HK-2 (cell line): ENCODE results near the gene IFNG-AS1.

Source experiments
- DNase-seq: peaks from one replicate; pipeline ENCODE4 v3.0.0-alpha.2; 2018; ENCODE audit not compliant: unreplicated experiment

The IFNG-AS1 gene

DNA sequence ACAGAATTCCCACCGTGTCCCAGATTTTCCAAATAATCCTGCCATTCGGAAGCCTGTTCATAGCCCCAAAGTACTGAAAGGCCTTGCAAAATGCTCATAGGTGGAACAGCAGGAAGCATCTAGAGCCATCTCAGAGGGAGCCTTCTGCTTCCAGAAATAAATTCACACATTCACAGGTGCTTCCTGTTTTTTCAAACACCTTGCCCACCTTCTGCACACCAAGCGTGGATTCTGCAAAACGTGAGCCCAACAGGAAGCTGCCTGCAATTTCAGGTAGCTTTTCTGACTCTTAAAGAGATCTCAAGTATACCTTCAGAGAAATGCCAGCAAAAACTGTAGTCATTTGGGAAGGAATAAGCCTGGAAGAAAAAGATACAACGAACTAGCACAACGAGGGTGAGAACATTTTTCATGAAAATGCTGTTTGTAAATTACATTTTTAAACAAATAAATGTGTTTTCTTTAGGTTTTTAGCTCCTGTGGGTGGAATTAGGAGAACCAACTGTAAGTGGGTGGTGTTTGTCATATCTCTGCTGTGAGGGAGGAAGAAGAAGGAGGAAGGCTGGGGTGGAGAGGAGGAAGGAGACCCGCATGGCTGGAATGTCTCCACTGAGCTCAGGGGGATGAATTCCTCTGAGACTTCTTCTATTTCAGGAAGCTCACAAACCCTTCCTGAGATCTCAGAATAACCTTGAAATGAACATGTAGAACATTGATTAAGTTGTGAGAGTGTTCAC, at the start of gene IFNG-AS1:
Gene IFNG-AS1 (plus strand): TSS at position 264 of the 737 bp plus-strand sequence.
- no peak for DNase-seq

DNA sequence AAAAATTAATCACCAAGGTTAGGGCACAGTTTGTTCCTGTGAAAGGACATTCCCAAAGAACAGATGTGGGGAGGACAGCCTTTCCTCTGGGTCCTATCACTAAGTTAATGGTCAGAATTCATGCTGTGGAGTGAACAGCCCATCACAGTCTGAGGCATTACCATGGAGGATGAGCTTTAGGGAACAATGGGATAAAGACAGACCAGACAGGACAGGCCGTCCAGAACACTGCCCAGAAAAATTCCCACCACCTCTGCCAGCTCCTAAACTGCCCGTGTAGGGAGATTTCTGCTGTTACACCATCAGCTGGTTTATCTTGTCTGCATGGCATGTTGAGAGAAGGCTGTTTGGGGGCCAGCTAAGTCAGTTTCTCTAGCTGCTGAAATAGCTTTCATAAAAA, 49.6 kb upstream of the IFNG-AS1 start:
- no peak for DNase-seq

DNA sequence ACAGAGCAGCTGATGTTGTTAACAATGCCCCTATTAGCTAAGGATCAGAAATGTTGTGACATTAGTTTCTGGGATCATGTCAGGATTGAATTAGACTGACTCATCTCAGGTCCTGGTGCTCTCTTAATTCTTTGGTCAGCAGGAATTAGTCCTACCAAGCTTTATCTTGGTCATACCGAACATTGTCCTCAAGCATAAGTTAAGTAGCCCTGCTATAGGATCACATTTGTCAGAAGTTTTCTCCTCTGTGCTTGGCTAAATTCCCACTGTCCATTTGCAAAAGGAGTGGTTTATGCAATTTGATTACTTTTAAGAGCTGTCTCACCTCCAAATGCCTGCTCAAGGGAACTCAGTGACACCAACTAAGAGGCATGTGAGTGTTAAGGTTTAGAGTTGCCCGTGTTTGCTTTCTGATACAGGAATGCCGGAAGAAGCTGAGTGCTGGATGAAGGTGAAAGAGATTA, 48.4 kb upstream of the IFNG-AS1 start:
- peak; percentile 18 for DNase-seq

DNA sequence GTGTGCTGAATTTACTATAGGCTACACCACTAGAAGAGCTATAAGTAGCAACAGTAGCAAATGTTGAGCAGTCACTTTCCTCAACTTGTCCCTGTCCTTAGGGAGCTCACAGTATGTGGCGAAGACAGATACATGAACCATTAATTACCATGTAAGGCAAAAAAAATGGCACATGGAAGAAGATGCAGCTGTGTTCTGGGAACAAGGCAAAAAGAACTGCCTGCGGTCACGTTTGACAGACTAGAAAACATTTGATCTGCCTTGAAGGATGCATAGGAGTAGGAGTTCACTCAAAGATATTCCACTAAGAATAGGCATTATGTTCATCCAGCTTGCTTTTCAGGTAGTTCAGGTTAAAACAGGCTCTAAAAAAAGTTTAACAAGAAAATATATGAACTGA, 46.5 kb upstream of the IFNG-AS1 start:
- no peak for DNase-seq

DNA sequence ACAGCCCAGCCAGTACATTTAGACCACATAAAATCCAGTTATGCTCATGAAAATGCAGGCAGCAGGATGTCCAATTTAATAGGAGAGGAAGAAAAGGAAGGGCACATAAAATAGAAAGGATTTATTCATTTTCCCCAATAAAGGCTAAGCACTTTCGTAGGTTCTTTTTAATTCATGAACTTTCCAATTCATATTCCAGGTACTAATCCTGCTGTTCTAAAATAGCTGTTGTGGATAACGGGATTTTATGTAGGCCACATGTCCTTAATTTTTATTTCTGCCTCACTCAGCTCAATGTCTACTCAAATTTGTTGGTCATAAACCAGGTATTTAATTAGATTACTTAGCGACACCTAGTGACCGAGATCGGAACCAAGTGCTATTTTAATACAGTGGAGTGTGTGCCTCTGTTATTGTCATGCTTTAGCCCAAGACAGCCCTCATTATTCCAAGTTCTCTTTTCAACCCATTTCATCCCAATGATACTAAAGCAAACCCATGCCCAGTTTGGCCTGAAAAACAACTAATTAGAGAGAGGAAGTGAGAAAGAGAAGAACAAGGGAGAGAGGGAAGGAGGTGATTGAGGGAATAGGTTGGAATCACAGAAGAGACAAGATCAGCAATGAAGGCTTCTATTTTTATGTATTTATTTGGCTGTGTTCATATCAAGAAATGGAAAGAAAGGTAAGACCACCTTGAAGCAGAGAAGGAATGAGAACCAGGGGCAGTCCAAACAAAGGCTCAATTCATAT, 45.9 kb upstream of the IFNG-AS1 start:
- DNase-seq = peak; percentile 45

DNA sequence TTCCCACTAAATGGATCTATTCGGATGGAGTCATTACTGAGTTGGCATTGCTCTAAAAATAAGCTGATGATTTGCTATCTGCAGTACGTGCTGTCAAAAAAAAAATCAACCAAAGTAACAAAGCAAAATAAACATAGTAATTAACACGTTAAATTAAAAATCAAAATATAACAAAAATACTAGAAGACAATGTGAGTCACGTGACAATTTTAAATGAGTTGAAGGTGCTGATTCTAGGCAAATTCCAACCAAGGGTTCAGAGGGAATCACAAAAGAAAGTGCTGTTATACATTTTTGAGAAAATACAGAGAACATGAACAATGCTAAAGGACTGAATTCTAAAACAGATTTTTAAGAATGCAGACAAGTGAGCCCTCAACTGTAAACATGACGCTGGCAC, 45.2 kb upstream of the IFNG-AS1 start:
- no peak for DNase-seq

DNA sequence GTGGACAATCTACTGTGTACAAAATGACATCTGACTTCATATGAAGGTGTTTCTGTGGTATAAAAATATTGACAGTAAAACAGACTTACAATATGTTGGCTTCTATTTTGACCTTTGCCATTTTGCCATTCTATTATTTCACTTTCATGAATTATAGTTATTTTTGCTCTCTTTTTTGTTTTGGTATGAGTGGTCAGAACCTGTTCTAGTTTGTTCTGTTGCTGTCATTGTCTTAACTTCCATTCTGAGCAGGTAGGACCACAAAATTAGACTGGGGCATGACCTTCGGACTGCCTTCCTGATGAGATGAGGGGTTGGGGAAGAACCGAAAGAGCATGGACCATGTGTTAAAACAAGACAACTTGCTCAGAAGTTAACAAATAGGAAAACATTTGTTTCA, 36.5 kb upstream of the IFNG-AS1 start:
- DNase-seq = no peak

DNA sequence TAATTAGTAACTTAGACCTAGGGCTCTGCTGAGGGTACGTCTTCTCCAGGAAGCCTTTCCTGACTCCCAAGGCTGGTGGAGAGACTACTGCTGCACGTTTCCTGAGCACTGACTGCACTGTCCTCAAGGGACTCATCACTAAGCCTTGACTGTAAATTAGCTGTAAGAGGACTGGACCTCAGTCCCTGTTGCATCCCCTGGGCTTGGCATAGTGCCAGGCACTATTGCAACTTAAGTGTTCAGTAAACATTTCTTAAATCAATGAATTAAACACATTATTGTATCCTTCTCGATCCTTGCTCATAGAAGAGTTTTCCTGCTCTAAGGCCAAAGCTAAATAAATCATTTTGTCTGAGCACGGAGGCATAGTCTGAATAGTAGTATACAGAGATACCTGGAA, 31.9 kb upstream of the IFNG-AS1 start:
- DNase-seq = no peak

DNA sequence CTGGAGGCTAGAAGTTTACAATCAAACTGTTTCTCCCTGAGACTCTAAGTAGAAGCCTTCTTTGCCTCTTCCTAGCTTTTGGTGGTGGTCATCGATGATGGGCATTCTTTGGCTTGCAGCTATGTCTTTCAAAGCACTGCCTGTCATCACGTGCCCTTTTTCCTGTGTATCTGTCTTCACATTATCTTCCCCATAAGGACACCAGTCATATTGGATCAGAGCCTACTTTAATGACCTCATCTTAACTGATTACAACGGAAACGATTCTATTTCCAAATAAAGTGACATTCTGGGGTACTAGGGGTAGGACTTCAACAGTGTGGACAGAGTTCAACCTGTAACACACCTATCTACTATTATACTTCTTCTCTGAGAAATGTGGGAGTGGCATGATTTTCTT, 31.1 kb upstream of the IFNG-AS1 start:
- no peak for DNase-seq

DNA sequence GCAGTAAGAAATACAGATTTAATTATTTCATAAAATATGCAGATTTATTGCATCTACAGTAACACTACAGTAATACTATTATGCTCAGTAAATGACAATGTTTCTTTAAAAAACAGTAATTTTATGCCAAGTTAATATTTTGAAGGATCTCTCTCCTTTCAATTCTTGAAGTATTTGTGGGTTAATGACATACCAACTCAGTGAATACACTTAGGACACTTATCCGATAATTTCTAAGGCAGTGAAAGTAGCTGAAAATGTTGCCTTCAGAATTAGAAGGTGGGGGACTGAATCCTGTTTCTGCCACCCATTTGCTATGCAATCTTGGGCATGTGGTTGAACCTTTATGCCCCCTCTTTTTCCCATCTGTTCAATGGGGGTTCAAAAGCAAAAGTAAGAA, 24.8 kb upstream of the IFNG-AS1 start:
- DNase-seq = no peak

DNA sequence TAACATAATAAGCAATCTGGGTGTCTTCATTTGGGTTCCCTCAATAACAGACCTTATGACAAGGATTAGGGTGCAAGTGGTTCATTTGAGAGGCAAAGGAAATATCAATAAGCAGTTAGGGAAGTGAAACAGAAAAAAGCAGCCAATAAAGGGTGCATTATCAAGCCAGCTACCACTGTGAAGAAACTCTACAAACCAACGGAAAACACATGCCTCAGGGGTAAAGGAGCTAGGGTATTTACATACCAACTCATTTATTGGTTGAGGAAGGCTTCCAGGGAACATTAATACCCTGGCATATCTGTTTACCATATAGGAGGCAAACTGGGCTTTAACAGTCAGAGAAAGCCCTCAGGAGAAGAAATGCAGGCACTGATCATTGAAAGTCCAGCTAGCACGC, 22.7 kb upstream of the IFNG-AS1 start:
- DNase-seq = no peak

DNA sequence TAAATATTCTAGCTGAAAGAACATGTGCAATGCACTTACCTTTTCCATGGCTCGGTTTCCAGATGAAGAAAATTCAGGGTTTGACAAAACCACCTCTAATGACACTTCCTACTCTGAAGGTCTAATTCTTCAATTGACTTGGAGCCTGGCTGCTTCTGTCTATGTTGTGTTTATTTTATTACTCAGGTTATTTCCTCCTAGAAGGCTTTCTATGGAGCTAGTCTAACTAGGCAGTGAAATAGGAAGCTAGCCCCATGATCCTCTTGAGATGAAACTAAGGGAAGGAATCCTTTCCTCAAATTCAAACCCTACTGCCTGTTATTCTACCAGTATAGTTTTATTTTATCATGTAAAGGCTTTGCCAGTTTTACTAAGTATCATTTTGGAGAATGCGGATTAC, 20.9 kb upstream of the IFNG-AS1 start:
- DNase-seq = no peak

DNA sequence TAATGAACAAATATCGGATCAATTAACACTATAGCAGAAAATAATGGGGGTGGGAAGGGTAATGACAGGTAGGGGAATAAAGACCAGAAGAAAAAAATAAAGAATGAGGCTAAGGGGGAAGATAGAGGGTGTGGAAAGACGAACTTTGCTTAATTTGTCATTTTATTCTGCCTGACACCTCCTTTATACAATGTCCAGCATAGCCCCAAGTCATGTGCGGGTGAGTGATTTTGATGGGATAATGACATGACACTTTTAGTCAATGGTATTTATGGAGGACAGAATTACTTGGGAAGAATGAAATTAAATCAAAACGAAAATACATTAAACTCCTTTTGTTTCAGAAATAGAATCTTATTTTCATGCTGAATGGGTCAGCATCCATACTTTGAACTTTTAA, 20.5 kb upstream of the IFNG-AS1 start:
- no peak for DNase-seq

DNA sequence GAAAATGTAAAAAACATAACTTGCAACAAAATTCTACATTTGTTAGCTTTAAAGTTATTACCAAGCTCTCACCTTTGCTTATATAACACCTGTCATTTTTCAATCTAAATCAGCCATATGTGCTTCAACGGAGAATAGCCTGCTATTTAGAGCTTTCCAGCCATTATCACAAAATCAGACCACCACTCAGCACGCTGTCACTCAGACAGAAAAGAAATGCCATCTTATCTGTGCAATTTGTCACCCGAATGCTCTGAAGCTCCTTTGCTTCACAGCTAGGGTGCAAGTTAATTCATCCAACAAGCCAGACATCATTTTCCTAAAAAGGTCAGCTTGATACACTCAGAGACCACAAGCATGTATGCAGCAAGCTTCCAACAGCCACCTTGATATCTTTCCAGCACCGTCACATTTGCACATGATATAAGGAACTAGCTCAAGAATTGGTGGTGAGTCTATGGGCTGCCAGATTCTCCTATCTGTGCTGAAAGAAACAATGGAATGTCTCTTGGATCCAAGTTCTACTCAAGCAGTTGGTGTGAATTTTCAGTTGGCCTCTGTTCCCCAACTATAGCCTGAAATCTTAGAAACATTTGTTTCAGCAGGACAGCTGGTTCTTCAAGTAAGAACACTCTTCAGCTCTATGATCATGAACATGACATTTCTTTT, 20.0 kb upstream of the IFNG-AS1 start:
- DNase-seq = no peak

DNA sequence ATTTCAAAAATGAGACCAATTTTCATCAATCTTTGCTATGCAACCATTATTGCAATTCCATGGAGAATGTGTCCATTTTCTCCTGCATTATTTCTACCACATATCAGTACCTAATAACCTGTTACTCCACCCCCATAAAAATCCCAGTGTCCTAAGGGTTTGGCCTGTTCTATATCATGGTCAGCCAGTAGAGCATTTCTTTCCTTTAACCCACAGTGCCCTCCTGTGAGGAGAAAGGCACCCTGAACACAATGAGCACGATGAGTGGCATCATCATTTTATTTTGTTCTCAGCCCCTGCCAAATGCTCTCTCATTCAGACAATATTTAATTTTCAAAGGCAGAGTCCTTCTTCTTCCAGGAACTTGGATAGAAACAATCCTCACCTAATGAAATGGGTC, 11.6 kb upstream of the IFNG-AS1 start:
- DNase-seq = no peak

DNA sequence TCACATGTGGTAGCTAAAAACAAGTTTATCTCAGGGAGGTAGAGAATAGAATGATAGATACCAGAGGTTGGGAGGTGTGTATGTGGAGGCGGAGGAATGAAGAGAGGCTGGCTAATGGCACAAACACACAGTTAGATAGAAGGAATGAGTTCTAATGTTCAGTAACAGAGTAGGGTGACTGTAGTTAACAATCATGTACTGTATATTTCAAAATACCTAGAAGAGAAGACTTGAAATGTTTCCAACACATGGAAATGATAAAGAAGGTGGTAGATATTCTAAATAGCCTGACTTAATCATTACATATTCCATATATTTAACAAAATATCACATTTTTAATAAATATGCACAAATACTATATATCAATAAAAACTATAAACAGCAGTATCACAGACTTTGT, 8.9 kb upstream of the IFNG-AS1 start:
- DNase-seq = no peak

DNA sequence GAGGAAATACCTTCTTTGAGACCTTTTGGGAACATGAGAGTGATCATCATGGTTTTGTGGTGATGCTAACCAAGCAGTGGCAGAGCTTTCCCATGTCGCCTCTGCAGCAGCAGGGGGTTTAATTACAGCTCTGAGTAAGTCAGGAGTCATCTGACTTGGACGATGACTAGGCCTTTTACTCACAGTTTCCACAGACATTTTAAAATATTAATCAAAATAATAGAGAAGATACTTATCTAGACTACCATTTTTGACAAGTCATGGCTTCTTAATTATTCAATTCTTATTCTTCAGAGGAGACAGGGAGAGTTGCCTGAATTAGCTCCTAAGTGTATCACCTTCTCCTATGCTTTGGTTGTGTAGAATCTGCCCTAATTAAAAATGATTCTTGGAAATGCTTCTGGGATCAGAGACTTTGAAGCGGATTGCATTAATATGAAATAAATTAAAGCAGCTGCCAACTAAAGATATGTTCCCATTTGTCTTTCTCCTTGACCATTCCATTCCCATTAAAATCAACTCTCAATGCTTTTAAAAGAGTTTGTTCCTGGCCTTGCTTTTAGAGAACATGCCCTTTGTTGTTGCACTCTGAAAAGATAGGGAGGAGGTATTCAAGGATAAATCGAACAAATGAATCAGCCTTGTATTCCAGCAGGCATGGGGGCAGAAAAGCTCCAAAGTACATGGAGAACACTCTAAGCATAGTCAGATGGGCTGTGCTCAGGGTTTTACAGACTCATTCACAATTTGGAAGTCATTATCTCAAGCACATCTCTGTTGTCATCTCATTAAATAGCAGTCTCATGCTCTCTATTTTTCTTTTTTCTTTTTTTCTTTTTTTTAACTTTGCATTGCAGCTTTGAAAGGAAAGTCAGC, 7.7 kb upstream of the IFNG-AS1 start:
- DNase-seq = peak; percentile 41

DNA sequence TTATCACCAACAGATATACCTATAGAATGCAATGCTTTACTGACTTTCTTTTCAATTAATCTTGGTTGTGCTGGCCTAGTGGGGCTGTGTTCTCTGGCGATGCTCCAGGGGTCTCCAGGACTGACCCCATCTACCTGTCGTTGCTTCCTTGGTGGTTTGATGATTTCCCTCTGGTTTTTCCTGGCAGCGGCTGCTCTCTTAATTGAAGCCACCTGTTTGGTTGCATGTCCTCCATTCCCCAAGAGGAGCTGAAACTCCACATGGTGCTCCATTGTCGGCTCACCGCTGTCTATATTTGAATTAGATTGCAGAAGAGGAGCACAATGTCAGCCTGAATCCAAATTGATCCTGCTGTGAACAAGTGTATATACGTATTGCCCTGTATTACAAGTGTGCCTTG, 7.1 kb upstream of the IFNG-AS1 start:
- DNase-seq = no peak

DNA sequence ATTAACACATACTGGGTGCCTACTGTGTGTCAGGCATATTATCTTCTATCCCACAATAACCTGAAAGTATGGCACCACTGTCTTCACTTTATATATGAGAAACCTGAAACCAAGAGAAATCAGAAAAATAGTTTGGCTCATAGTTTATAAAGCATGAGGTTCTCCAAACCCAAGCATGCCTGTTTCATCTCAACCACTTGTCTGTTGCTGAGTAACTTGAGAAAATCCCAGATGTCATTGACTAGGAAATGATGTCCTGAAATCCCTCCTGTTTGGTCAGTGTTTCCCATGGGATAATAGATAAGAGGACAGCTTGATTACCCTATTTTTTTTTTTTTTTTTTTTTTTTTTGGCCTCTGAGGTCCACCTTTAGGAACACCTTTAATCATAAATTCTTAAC, 2.6 kb upstream of the IFNG-AS1 start:
- DNase-seq = no peak

DNA sequence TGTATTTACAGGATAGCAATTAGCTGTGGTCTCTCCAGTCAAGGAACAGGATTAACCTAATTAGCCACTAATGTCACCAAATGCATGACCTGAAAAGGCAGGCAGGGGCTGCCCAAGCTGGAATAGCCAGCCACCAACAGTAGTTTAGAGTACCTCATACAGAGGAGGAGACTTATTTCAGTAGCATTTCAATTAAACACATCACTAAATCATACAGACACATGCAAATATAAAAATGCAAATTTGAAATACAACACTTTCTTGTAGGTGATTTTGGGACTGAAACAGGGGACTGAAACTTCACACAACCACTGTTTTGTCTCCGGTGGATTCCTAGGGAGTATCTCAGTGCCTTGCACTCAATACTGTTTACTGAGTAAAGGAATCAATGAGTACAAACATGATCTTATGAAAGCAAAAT, 636 bp upstream of the IFNG-AS1 start:
- no peak for DNase-seq

DNA sequence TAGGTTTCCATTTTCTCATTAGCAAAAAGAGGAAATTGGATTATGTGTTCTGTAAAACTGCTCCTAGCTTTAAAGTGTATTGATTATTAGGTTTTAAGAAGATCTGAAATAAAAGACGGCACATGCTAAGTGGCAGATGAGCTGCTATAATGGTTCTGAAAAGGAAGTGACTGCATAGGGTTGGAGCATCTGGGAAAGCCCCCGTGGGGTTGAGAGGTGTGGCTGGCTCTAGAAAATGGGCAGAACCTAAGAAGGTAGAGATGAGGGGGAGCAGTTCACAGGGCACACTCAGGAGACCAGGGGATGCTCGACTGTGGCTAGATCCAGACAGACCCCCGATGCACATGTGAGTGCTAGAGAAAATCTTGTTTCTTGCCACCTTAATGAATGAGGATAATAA, 1.9 kb downstream of the IFNG-AS1 start:
- no peak for DNase-seq

DNA sequence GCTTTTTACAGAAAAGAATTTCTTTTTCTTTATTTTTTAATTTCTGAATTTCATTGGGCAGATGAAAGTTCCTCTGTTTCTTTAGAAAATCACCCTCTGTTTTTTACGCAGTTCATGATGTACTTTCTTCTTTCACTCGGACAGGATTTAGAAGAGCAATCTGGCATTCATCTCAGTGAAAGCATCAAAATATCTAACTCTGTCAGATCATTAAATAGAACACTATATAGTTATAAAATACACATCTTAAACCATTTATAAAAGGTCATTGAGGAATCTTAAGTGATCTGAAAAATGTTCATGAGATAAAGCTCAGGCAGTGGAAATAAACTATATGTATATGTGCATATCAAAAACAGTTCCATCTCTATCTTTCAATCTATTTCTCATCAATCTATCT, 3.9 kb downstream of the IFNG-AS1 start:
- no peak for DNase-seq
